Measurements from ENCODE around the gene DOCK3.
"Not testable (repeated sequence)": the region's sequence is repeated elsewhere in the genome, so short reads cannot be mapped to it uniquely, and the experiment has no call there.

DOCK3 gene

DNA sequence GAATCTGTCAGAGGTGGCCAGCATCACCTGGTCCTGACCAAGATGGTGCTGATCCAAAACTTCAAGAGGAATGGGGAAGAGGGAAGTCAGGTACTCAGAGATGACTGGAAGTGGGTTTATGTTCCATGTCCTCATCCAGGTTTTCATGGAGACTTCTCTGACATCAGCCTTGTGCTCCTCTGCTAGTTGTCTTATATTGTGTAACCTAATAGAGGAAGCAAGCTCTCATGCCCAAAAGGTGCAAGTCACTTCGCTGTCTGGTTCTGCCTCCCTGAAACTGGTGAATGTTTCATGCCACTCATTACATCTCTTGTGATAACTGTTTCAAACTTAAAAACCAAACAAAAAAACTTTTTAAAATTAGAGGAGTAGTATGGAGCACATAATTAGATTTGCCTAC, 583.1 kb downstream of the DOCK3 start:
- in situ Hi-C loops (cut with MboI; ENCODE audit: low sequenced_read_pairs, unreplicated experiment), result no loop called here

DNA sequence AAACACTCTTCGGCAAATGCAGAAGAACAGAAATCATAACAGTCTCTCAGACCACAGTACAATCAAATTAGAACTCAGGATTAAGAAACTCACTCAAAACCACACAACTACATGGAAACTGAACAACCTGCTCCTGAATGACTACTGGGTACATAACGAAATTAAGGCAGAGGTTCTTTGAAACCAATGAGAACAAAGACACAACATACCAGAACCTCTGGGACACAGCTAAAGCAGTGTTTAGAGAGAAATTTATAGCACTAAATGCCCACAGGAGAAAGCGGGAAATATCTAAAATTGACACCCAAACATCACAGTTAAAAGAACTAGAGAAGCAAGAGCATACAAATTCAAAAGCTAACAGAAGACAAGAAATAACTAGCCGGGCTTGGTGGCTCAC, 589.4 kb downstream of the DOCK3 start:
- DNase-seq (ENCODE audit: low spot score); in situ Hi-C loops (cut with MboI; ENCODE audit: low sequenced_read_pairs, unreplicated experiment): not testable (repeated sequence)

More for the DNA sequence above, 583.1 kb downstream of the DOCK3 start:
- DNase-seq (ENCODE audit: low spot score), result no peak
- no peak for TF ChIP-seq CTCF (IDR thresholded peaks at IDR 0.05; ENCODE audit: borderline replicate concordance, control extremely low read depth, extremely low read depth, insufficient read depth, missing control alignments)

- DNase-seq (ENCODE audit: low spot score), result no peak
- no peak for TF ChIP-seq CTCF (IDR thresholded peaks at IDR 0.05; ENCODE audit: borderline replicate concordance, control extremely low read depth, extremely low read depth, insufficient read depth, missing control alignments)
- in situ Hi-C loops (cut with MboI; ENCODE audit: low sequenced_read_pairs, unreplicated experiment), result no loop called here
Observed at GRCh38 chr3:51268132-51268531, 593.4 kb downstream of the DOCK3 start.

- in situ Hi-C loops (cut with MboI; ENCODE audit: low sequenced_read_pairs, unreplicated experiment), result no loop called here
- TF ChIP-seq CTCF (IDR thresholded peaks at IDR 0.05; ENCODE audit: borderline replicate concordance, control extremely low read depth, extremely low read depth, insufficient read depth, missing control alignments), result no peak
- DNase-seq (ENCODE audit: low spot score), result no peak
Observed at GRCh38 chr3:51269466-51269865, 594.7 kb downstream of the DOCK3 start.

GRCh38 chr3:51270559-51270958, 595.8 kb downstream of the DOCK3 start:
- TF ChIP-seq CTCF (IDR thresholded peaks at IDR 0.05; ENCODE audit: borderline replicate concordance, control extremely low read depth, extremely low read depth, insufficient read depth, missing control alignments), result no peak
- in situ Hi-C loops (cut with MboI; ENCODE audit: low sequenced_read_pairs, unreplicated experiment), result no loop called here
- no peak for DNase-seq (ENCODE audit: low spot score)

- no peak for TF ChIP-seq CTCF (IDR thresholded peaks at IDR 0.05; ENCODE audit: borderline replicate concordance, control extremely low read depth, extremely low read depth, insufficient read depth, missing control alignments)
- no peak for DNase-seq (ENCODE audit: low spot score)
- in situ Hi-C loops (cut with MboI; ENCODE audit: low sequenced_read_pairs, unreplicated experiment), result no loop called here
Observed at GRCh38 chr3:51271172-51271571, 596.4 kb downstream of the DOCK3 start.

- in situ Hi-C loops (cut with MboI; ENCODE audit: low sequenced_read_pairs, unreplicated experiment), result no loop called here
- no peak for TF ChIP-seq CTCF (IDR thresholded peaks at IDR 0.05; ENCODE audit: borderline replicate concordance, control extremely low read depth, extremely low read depth, insufficient read depth, missing control alignments)
- no peak for DNase-seq (ENCODE audit: low spot score)
Observed at GRCh38 chr3:51274052-51274451, 599.3 kb downstream of the DOCK3 start.
